GM13976 (cell line): ENCODE results near the gene ZNF22.

Experiments
- DNase-seq: peaks from one replicate; pipeline ENCODE4 v3.0.0; 2012; ENCODE audit warnings: low spot score
- CTCF ChIP-seq: IDR thresholded peaks from 2 replicates; pipeline ENCODE4 v1.5.1; 2012; ENCODE audit warnings: borderline replicate concordance, mild to moderate bottlenecking; ENCODE audit not compliant: insufficient read depth; ENCODE audit errors: extremely low read depth, missing control alignments, control extremely low read depth
- in situ Hi-C: fragments of 300-500 bp; cut with MboI; formaldehyde crosslinking; loops from one replicate; pipeline ENCODE4 v1.12.0; 2022; ENCODE audit warnings: low sequenced_read_pairs, mixed read lengths, inconsistent platforms; ENCODE audit not compliant: unreplicated experiment

The ZNF22 gene

GRCh38 chr10:44956226-44956625, 44.5 kb upstream of the ZNF22 start:
- TF ChIP-seq CTCF, result no peak
- in situ Hi-C loops, result no loop called here

DNA sequence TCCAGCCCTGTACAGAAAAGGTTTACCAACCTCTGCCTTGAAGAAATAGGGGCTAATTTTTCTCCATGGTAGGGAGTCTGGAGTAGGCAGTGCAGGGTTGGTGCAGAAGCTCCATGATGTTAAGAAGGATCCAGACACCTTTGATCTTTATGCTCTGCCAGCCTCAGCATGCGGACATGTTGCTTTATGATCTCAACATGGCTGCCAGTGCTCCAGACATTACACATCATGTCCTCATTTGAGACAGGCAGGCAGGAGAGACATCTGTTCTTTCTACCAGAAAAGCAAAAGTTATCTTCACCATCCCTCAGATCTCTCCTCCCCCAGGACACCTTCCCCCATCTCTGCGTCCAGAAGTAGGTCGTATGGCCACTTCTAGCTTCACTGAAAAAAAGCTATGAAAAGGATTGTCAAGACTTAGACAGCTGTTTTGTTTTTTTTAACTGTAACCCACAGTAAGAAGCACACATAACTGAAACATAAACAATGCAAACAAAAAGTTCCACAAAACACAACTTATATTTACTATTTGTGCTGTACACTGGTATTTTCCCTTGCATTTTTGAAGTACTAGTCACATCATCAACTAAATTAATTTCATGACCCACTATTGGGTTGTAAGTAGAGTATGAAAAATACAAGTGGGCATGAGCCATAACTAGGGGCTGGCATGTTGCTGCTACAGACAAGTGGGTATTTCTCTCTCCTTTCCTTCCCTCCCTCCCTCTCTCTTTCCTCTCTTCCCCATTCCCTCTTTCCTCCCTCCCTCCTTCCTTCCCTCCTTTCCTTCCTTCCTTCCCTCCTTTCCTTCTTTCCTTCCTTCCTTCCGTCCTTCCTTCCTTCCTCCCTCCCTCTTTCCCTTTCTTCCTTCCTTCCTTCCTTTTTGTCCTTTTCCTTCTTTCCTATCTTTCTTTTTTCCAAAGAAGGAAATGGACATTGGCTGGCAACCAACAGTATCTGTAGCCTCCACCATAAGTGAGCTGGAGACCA, 43.7 kb upstream of the ZNF22 start:
- no peak for TF ChIP-seq CTCF
- in situ Hi-C loops, result no loop called here

More at GRCh38 chr10:44956226-44956625, 44.5 kb upstream of the ZNF22 start:
- DNase-seq, result no peak

GRCh38 chr10:44958196-44958897, 42.4 kb upstream of the ZNF22 start:
- no peak for TF ChIP-seq CTCF
- DNase-seq, result no peak
- in situ Hi-C loops, result no loop called here

More for the DNA sequence above, 43.7 kb upstream of the ZNF22 start:
- DNase-seq, result no peak

DNA sequence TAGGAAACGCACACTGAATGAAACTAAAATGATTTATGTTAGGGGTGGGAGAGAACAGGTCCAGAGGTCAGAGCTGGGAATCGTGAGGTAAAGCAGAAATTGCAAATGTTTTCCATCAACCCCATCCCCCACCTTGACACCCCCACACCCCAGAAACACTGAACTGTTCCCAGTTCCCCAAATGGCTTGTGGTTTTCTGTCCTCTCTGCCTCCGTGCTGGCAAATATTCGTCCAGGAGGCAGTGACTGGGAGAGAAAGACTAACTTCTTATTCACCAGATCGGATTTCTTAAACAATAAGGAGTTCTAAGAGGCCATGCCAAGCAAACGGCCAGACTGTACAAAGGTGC, 41.9 kb upstream of the ZNF22 start:
- in situ Hi-C loops, result no loop called here
- DNase-seq, result no peak
- TF ChIP-seq CTCF, result no peak

DNA sequence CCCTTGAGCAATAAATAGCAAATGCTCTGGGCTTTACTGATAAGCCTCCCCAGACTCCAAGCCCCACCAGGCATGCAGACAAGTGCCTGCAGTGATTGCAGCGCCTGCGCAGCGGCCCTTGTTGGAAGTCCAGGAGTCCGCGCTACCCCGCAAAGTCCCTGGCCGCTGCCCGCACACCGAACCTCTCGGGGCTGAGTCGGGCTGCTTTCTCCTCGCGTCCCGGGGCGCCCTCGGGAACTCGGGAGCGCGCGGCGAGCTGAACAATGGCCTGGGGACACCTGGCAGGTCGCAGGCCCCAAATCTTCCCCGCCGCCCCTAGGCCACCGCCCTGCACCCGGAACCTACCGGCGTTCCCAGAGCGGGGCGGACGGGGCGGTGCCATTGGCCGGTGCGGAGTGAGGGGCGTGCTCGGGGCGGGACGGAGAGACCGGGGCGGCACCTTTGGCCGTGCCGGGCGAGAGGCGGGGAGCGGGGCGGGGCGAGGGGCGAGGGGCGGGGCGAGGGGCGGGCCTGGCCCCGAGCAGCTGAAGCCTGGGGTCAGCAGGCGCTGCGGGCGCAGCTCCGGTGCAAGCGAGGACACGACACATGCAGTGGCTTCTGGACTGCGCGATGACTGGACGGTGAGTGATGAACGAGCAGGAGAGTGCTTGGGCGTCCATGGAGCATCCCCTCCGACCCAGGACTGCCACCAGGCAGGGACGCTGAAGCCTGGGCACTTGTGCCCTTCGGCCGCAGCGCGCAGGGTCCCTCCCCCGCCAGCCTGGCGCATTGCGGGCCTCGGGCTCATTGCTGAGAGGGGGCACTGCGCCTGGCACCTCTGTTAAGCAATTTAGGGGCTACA, 41.3 kb upstream of the ZNF22 start, which contains the start of gene RASSF4:
Gene RASSF4 (plus strand): TSS at position 556 of the 841 bp plus-strand sequence. CDS start 10,401 bp downstream, outside the sequence.
- in situ Hi-C loops, result no loop called here
- DNase-seq, result peak; percentile 99
- no peak for TF ChIP-seq CTCF

DNA sequence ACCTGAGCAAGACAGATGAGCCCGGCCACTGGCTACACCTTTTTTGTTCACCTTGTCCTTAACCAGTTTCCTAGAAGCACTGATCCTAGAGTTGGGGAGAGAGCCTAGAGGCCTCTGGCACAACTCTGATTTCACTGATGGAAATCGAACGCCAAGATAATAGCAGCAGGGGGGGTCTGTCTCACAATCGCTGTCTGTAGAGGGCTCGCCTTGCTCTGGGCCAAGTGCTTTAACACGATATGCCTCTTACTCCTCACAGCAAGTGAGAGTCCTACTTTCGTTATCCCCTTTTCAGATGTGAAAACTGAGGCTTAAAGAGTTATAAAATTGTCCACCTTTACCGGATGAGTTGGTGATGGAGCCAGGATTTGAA, 40.6 kb upstream of the ZNF22 start:
- no peak for TF ChIP-seq CTCF
- DNase-seq, result no peak
- in situ Hi-C loops, result no loop called here
